Endodermal cell (in vitro differentiated cells): Measurements from ENCODE around the gene CEACAM19. TPM values are rescaled to one million over a fixed set of nuclear protein-coding genes. Genes with fewer than 3 reads are reported as not detected.

Experiments
- DNase-seq: peaks from one replicate; pipeline ENCODE4 v3.0.0-alpha.2; 2017
- H3K27ac ChIP-seq: 2 replicates; pipeline ENCODE4 v1.5.1; 2013; ENCODE audit warnings: mild to moderate bottlenecking, low read depth, low read length, moderate library complexity
- H3K27me3 ChIP-seq: 2 replicates; pipeline ENCODE4 v1.6.1; 2013; ENCODE audit warnings: mild to moderate bottlenecking, low read length, moderate library complexity; ENCODE audit not compliant: insufficient read depth, control insufficient read depth, poor library complexity, severe bottlenecking
- H3K36me3 ChIP-seq: 2 replicates; pipeline ENCODE4 v1.7.0; 2013; ENCODE audit warnings: mild to moderate bottlenecking, low read length, moderate library complexity; ENCODE audit not compliant: control insufficient read depth, insufficient read depth
- H3K4me1 ChIP-seq: one replicate; pipeline ENCODE4 v1.7.0; 2013; ENCODE audit warnings: low read length; ENCODE audit not compliant: control insufficient read depth, insufficient read depth
- H3K4me3 ChIP-seq: 2 replicates; pipeline ENCODE4 v1.5.1; 2013; ENCODE audit warnings: mild to moderate bottlenecking, low read length, moderate library complexity
- H3K9ac ChIP-seq: 2 replicates; pipeline ENCODE4 v1.6.1; 2013; ENCODE audit warnings: mild to moderate bottlenecking, low read length, moderate library complexity; ENCODE audit not compliant: poor library complexity, severe bottlenecking; ENCODE audit errors: extremely low read depth
- H3K9me3 ChIP-seq: 2 replicates; pipeline ENCODE4 v1.6.1; 2013; ENCODE audit warnings: mild to moderate bottlenecking, low read length, moderate library complexity; ENCODE audit not compliant: control insufficient read depth
- H3K27ac Mint-ChIP-seq: 2 replicates; pipeline ENCODE4 v1.8.0; 2020; ENCODE audit warnings: mixed read lengths
- H3K27me3 Mint-ChIP-seq: 2 replicates; pipeline ENCODE4 v1.8.0; 2021; ENCODE audit warnings: mild to moderate bottlenecking, mixed read lengths; ENCODE audit not compliant: insufficient read depth
- H3K36me3 Mint-ChIP-seq: 2 replicates; pipeline ENCODE4 v1.8.0; 2020; ENCODE audit warnings: low read depth, mixed read lengths
- H3K4me1 Mint-ChIP-seq: 2 replicates; pipeline ENCODE4 v1.8.0; 2020; ENCODE audit warnings: mixed read lengths
- H3K4me3 Mint-ChIP-seq: 2 replicates; pipeline ENCODE4 v1.8.0; 2020; ENCODE audit warnings: mild to moderate bottlenecking, moderate library complexity, mixed read lengths
- H3K9me3 Mint-ChIP-seq: 2 replicates; pipeline ENCODE4 v1.8.0; 2020; ENCODE audit warnings: mild to moderate bottlenecking, mixed read lengths
- WGBS, 2 experiments: methylation state at CpG; one replicate each; pipeline versions ENCODE4 v1.1.5 to v1.1.7; 2013; ENCODE audit warnings: missing lambda C conversion rate in 2 of 2, mixed read lengths in 1 of 2; ENCODE audit not compliant: insufficient coverage in 1 of 2, insufficient read length in 1 of 2; 5-methylcytosine and 5-hydroxymethylcytosine counted together
- total RNA-seq, 2 donors: library from RNA; stranded (reverse); fragmentation: NEBNext Ultra II Directional in 1 of 2; extraction: Animal tissue kit (Norgen Biotek cat#: 25700) in 1 of 2; gene quantifications; 2 replicates in 1 of 2; 3 replicates in 1 of 2; pipeline ENCODE4 v1.2.1, GENCODE V29; 2021
- TF ChIP-seq, protein P1 (sequence below): fragments of 200-600 bp; sonication (generic); conservative IDR thresholded peaks from 2 replicates; pipeline ENCODE4 v1.5.0; 2021; ENCODE audit warnings: antibody characterized with exemption, mild to moderate bottlenecking

CEACAM19 gene
- total RNA-seq, 2 donors from 2014 or later = 2.2 to 2.8 TPM

DNA sequence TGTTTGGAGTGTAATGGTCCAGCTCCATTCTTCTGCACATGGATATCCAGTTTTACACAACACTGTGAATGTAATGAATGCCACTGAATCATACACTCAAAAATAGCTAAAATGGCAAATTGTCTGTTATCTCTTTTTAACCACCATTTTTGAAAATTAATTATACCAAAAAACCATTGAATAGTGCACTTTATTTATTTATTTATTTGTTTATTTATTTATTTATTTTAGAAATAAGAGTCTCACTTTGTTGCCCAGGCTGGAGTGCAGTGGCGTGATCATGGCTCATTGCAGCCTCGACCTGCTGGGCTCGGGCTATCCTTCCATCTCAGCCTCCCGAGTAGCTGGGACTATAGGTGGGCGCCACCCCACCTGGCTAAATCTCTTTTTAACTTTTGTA lies 7.3 kb upstream of the CEACAM19 start:
- Histone ChIP-seq H3K27me3 (no peaks in the 10 kb centered on the region), H3K9me3 (no peaks in the 10 kb centered on the region), H3K9ac (no peak overlapping the region), H3K4me1 (no peaks in the 10 kb centered on the region), H3K36me3 (peaks cover 41% of the 10 kb centered on the region), H3K27ac (no peak overlapping the region), H3K4me3 (no peak overlapping the region)
- peaks cover 36% of the 10 kb centered on the region for H3K36me3 Mint-ChIP-seq
- TF ChIP-seq, protein P1, sequence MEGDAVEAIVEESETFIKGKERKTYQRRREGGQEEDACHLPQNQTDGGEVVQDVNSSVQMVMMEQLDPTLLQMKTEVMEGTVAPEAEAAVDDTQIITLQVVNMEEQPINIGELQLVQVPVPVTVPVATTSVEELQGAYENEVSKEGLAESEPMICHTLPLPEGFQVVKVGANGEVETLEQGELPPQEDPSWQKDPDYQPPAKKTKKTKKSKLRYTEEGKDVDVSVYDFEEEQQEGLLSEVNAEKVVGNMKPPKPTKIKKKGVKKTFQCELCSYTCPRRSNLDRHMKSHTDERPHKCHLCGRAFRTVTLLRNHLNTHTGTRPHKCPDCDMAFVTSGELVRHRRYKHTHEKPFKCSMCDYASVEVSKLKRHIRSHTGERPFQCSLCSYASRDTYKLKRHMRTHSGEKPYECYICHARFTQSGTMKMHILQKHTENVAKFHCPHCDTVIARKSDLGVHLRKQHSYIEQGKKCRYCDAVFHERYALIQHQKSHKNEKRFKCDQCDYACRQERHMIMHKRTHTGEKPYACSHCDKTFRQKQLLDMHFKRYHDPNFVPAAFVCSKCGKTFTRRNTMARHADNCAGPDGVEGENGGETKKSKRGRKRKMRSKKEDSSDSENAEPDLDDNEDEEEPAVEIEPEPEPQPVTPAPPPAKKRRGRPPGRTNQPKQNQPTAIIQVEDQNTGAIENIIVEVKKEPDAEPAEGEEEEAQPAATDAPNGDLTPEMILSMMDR = no peak
- no peak for DNase-seq
- WGBS, 2 experiments = 91 to 100% methylated on average over 3 to 5 of the region's 5 CpGs
- no peak overlapping the region for H3K27ac Mint-ChIP-seq
- no peaks in the 10 kb centered on the region for H3K9me3 Mint-ChIP-seq
- no peak overlapping the region for H3K4me3 Mint-ChIP-seq
- no peaks in the 10 kb centered on the region for H3K27me3 Mint-ChIP-seq
- peaks cover 5% of the 10 kb centered on the region for H3K4me1 Mint-ChIP-seq

DNA sequence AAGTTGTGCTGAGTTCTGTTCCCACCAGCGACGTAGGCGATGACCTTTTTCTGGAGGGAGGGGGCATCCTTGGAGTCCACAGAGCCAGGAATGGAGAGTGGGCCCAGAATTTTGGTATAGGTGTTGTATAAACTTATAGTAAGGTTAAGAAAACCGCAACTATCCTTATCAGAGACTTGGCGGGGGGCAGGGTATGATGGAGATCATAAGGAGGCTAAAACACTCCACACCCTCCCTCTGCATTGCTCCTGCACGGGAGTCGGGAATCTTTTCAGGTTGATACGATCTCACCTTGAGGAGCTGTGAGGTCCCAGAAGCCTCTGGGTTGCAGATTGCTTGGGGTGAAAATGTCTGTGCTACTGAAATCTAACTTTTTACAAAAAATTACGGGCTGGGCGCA lies 6.3 kb upstream of the CEACAM19 start:
- WGBS, 2 experiments = 87 to 91% methylated on average over 8 to 10 of the region's 10 CpGs

DNA sequence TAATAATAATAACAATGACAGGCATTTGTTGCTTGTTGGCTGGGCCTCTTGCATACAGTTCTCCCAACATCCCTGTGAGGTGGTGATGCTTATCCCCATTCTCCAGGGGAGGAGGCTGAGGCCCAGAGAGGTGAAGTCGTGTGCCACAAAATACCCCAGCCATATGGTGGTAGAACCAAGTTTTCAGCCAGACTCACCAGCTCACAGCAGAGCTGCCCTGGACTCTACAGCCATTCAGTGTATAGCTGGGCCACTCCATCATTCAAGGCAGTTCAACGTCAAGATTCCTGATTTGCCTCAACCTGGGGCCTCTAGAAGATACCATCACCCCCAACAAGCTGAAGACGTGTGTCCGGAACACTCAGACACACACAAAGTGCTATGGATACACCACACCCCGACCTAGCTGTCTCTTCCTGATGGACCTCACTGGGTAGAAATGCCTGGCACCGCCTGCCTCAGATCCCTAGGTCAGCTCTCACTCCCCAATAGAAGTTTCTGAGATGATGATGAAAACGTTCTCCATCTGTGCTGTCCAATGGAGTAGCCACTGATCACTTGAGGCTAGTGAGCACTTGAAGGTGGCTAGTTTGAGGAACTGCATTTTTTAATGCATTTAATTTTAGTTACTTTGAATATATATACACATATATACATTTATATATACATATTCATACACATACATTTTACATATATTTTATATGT lies 4.3 kb upstream of the CEACAM19 start:
- no peak overlapping the region for H3K4me3 ChIP-seq
- H3K9me3 ChIP-seq = no peaks in the 10 kb centered on the region
- Mint-ChIP-seq H3K9me3 (no peaks in the 10 kb centered on the region), H3K27ac (no peak overlapping the region), H3K36me3 (peaks cover 15% of the 10 kb centered on the region), H3K27me3 (no peaks in the 10 kb centered on the region), H3K4me1 (peaks cover 5% of the 10 kb centered on the region), H3K4me3 (no peak overlapping the region)
- 83 to 98% methylated on average over 5 to 7 of the region's 7 CpGs for WGBS, 2 experiments
- TF ChIP-seq, protein P1 = no peak
- H3K9ac ChIP-seq = no peak overlapping the region
- H3K27ac ChIP-seq = no peak overlapping the region
- no peak for DNase-seq
- no peaks in the 10 kb centered on the region for H3K4me1 ChIP-seq
- peaks cover 13% of the 10 kb centered on the region for H3K36me3 ChIP-seq
- H3K27me3 ChIP-seq = no peaks in the 10 kb centered on the region

More for the DNA sequence above, 6.3 kb upstream of the CEACAM19 start:
- Mint-ChIP-seq H3K27ac (no peak overlapping the region), H3K36me3 (peaks cover 28% of the 10 kb centered on the region), H3K4me1 (peaks cover 5% of the 10 kb centered on the region), H3K9me3 (no peaks in the 10 kb centered on the region), H3K4me3 (no peak overlapping the region), H3K27me3 (no peaks in the 10 kb centered on the region)
- no peak for DNase-seq
- H3K4me1 ChIP-seq = no peaks in the 10 kb centered on the region
- no peak overlapping the region for H3K4me3 ChIP-seq
- no peak overlapping the region for H3K27ac ChIP-seq
- peaks cover 32% of the 10 kb centered on the region for H3K36me3 ChIP-seq
- H3K9me3 ChIP-seq = no peaks in the 10 kb centered on the region
- TF ChIP-seq, protein P1 = no peak
- H3K9ac ChIP-seq = no peak overlapping the region
- no peaks in the 10 kb centered on the region for H3K27me3 ChIP-seq
